IMR-90 (cell line): ENCODE data around the gene SOX4. TPM values are rescaled to one million over a fixed set of nuclear protein-coding genes. Genes with fewer than 3 reads are reported as not detected.

ENCODE experiments used
- ATAC-seq: fragments of 200-7000 bp; cut with Tn5 transposase; 2 replicates; pipeline ENCODE4 v1.9.1; 2020; ENCODE audit warnings: low read depth, mild to moderate bottlenecking, moderate library complexity
- BruUV-seq: library from RNA; stranded (reverse); fragments of 400-500 nt; replicated peaks from 2 replicates; lab custom pipeline; 2021; lab: Mats Ljungman, UMichigan
- CTCF ChIA-PET: fragments of 300-600 bp; formaldehyde crosslinking; extraction: SDS; loops from one replicate; lab custom pipeline; 2021; ENCODE audit warnings: antibody characterized with exemption; lab: Yijun Ruan, JAX
- POLR2A ChIA-PET: fragments of 300-600 bp; sonication (Branson Sonifier 250); formaldehyde crosslinking; loops from one replicate; lab custom pipeline; 2022; ENCODE audit warnings: antibody characterized with exemption; ENCODE audit not compliant: unreplicated experiment; lab: Charles Lee
- DNase-seq: peaks from one replicate; pipeline ENCODE4 v3.0.0; 2013
- H2AFZ ChIP-seq: replicated peaks from 2 replicates; pipeline ENCODE3; 2013; ENCODE audit warnings: low read length, mild to moderate bottlenecking; ENCODE audit not compliant: poor library complexity
- H2AK5ac ChIP-seq: 2 replicates; pipeline ENCODE4 v1.6.1; 2013; ENCODE audit warnings: low read depth, low read length, inconsistent platforms
- H2AK9ac ChIP-seq: replicated peaks from 2 replicates; pipeline ENCODE3; 2013; ENCODE audit warnings: mild to moderate bottlenecking, low read depth, low read length, moderate library complexity; ENCODE audit not compliant: poor library complexity
- H2BK120ac ChIP-seq: 2 replicates; pipeline ENCODE4 v1.6.1; 2013; ENCODE audit warnings: low read depth, low read length, inconsistent platforms
- H2BK15ac ChIP-seq: 3 replicates; pipeline ENCODE4 v1.6.1; 2013; ENCODE audit warnings: low read depth, low read length, inconsistent platforms
- H2BK20ac ChIP-seq: 2 replicates; pipeline ENCODE4 v1.6.1; 2013; ENCODE audit warnings: low read depth, mild to moderate bottlenecking, inconsistent platforms, low read length, moderate library complexity
- H2BK5ac ChIP-seq: 2 replicates; pipeline ENCODE4 v1.6.1; 2013; ENCODE audit warnings: mild to moderate bottlenecking, low read depth, low read length, inconsistent platforms; ENCODE audit not compliant: poor library complexity, severe bottlenecking
- H3K14ac ChIP-seq: replicated peaks from 2 replicates; pipeline ENCODE4 v1.6.1; 2013; ENCODE audit warnings: low read depth, low read length, inconsistent platforms
- H3K18ac ChIP-seq: 2 replicates; pipeline ENCODE4 v1.6.1; 2013; ENCODE audit warnings: low read depth, low read length, control low read depth
- H3K23ac ChIP-seq: 2 replicates; pipeline ENCODE4 v1.6.1; 2013; ENCODE audit warnings: low read depth, low read length, inconsistent platforms
- H3K27ac ChIP-seq: 2 replicates; pipeline ENCODE4 v1.5.1; 2013; ENCODE audit warnings: mild to moderate bottlenecking, control low read depth, low read length; ENCODE audit not compliant: insufficient read depth
- H3K27me3 ChIP-seq: 2 replicates; pipeline ENCODE4 v1.6.1; 2013; ENCODE audit warnings: low read length; ENCODE audit not compliant: control insufficient read depth, insufficient read depth
- H3K36me3 ChIP-seq: 2 replicates; pipeline ENCODE4 v1.6.1; 2013; ENCODE audit warnings: low read length, mixed read lengths; ENCODE audit not compliant: control insufficient read depth, insufficient read depth
- H3K4ac ChIP-seq: 2 replicates; pipeline ENCODE4 v1.6.1; 2013; ENCODE audit warnings: low read depth, low read length, inconsistent platforms
- H3K4me1 ChIP-seq: 2 replicates; pipeline ENCODE4 v1.6.1; 2013; ENCODE audit warnings: low read length, mixed read lengths; ENCODE audit not compliant: control insufficient read depth, insufficient read depth
- H3K4me2 ChIP-seq: 2 replicates; pipeline ENCODE4 v1.6.1; 2013; ENCODE audit warnings: low read depth, mild to moderate bottlenecking, control low read depth, low read length, moderate library complexity
- H3K4me3 ChIP-seq: 2 replicates; pipeline ENCODE4 v1.5.1; 2013; ENCODE audit warnings: low read depth, mild to moderate bottlenecking, control low read depth, low read length, moderate library complexity; ENCODE audit not compliant: insufficient read depth
- H3K56ac ChIP-seq: 2 replicates; pipeline ENCODE4 v1.6.1; 2013; ENCODE audit warnings: low read length, inconsistent platforms; ENCODE audit not compliant: insufficient read depth; ENCODE audit errors: extremely low read depth
- H3K79me1 ChIP-seq, 2 experiments: 2 replicates each; pipeline ENCODE4 v1.6.1; 2013; ENCODE audit warnings: low read length in 2 of 2, inconsistent platforms in 1 of 2, low read depth in 1 of 2
- H3K9ac ChIP-seq: 2 replicates; pipeline ENCODE4 v1.6.1; 2013; ENCODE audit warnings: low read depth, low read length, control low read depth
- H3K9me1 ChIP-seq: 2 replicates; pipeline ENCODE4 v1.6.1; 2013; ENCODE audit warnings: low read length, inconsistent platforms; ENCODE audit not compliant: insufficient read depth
- H3K9me3 ChIP-seq: 2 replicates; pipeline ENCODE4 v1.6.1; 2013; ENCODE audit warnings: low read length; ENCODE audit not compliant: control insufficient read depth, insufficient read depth
- H4K20me1 ChIP-seq: 2 replicates; pipeline ENCODE4 v1.6.1; 2013; ENCODE audit warnings: low read length, inconsistent platforms; ENCODE audit not compliant: insufficient read depth
- H4K5ac ChIP-seq: 2 replicates; pipeline ENCODE4 v1.6.1; 2013; ENCODE audit warnings: mild to moderate bottlenecking, low read depth, low read length, control low read depth
- H4K8ac ChIP-seq, 2 experiments: 2 replicates each; pipeline ENCODE4 v1.6.1; 2013; ENCODE audit warnings: low read depth in 2 of 2, low read length in 2 of 2, control low read depth in 1 of 2, inconsistent platforms in 1 of 2
- H4K91ac ChIP-seq: 2 replicates; pipeline ENCODE4 v1.6.1; 2013; ENCODE audit warnings: low read depth, low read length, inconsistent platforms; ENCODE audit not compliant: insufficient read depth
- CTCF ChIP-seq: conservative IDR thresholded peaks from 2 replicates; pipeline ENCODE4 v1.5.1; 2012; ENCODE audit warnings: mild to moderate bottlenecking, low read depth, low read length, improper control_type of control experiment
- MAFK ChIP-seq: IDR thresholded peaks from 2 replicates; pipeline ENCODE4 v1.6.1; 2012; ENCODE audit warnings: low read depth, low read length, improper control_type of control experiment
- WGBS, 2 experiments: methylation state at CpG; one replicate each; pipeline versions ENCODE4 v1.1.5 to v1.1.7; 2013; ENCODE audit warnings: missing lambda C conversion rate in 2 of 2; ENCODE audit not compliant: insufficient read length in 1 of 2; ENCODE audit errors: extremely low coverage in 2 of 2; 5-methylcytosine and 5-hydroxymethylcytosine counted together
- dilution Hi-C: fragments of 300-500 bp; cut with HindIII; formaldehyde crosslinking; loops from one replicate; pipeline ENCODE4 v1.14.3; 2018; ENCODE audit warnings: low sequenced_read_pairs; ENCODE audit not compliant: unreplicated experiment
- in situ Hi-C: fragments of 300-500 bp; cut with MboI; formaldehyde crosslinking; loops from 3 replicates; pipeline ENCODE4 v1.14.3; 2019; ENCODE audit warnings: low sequenced_read_pairs, inconsistent platforms, mixed read lengths
- intact Hi-C: fragments of 100-400 bp; cut with micrococcal nuclease; formaldehyde crosslinking; loops from 2 replicates; pipeline ENCODE4 v1.10.0; 2022
- polyA plus RNA-seq, 3 experiments: library from polyadenylated mRNA; depleted of rRNA; stranded (reverse); fragments of >200 nt; gene quantifications; 2 replicates each; pipeline ENCODE4 v1.2.3, GENCODE V29; 2012; ENCODE audit warnings: low replicate concordance in 1 of 3
- total RNA-seq: library from RNA; depleted of rRNA; stranded (reverse); fragments of >200 nt; gene quantifications from 2 replicates; pipeline ENCODE4 v1.2.3, GENCODE V29; 2012

The SOX4 gene
- total and polyA plus RNA-seq, 2 of the 4 experiments (the other 2 are of a cell fraction), result 4.7 to 4.8 TPM

DNA sequence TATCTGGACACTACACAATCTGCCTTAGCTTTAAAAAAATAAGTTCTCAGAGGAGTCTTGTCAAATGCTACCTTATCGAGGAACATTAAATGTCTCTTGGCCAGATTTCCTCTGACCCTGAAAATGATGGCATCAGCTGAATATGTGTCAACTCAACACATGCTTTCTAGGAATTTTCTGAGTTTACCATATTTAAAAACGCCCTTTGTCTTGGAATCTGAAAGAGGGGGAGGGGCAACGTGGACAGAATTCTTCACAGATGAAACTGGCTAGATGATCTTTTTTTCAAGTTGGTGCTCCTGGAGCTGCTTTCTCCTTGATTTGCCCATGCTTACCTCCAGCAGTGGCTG lies 5.1 kb downstream of the SOX4 start:
- Histone ChIP-seq H2AK9ac (no peak overlapping the region), H2AFZ (no peak overlapping the region), H3K4me3 (peak overlapping the region; percentile 85), H3K79me1 (peaks cover 9 to 19% of the 10 kb centered on the region in 2 experiments; a peak in 3 of 4 replicates), H3K4me1 (peaks cover 4% of the 10 kb centered on the region), H2BK5ac (no peak overlapping the region), H3K36me3 (peaks cover 25% of the 10 kb centered on the region), H3K9me3 (no peaks in the 10 kb centered on the region), H3K18ac (0 out of 2 replicates have a peak overlapping the region, but pooled peaks have one; percentile 10), H3K27ac (no peak overlapping the region), H3K9ac (peak overlapping the region; percentile 84; the same call in 1 of the 2 replicates), H3K14ac (no peak overlapping the region; the same call in 1 of the 2 replicates), H4K20me1 (peaks cover 31% of the 10 kb centered on the region), H2AK5ac (no peak overlapping the region), H3K4me2 (peak overlapping the region; percentile 88), H4K8ac (no peak overlapping the region), H2BK20ac (no peak overlapping the region), H3K4ac (no peak overlapping the region), H2BK15ac (no peak overlapping the region), H4K91ac (no peak overlapping the region), H2BK120ac (no peak overlapping the region), H3K9me1 (peaks cover 3% of the 10 kb centered on the region; the same call in 1 of the 2 replicates), H3K23ac (peak overlapping the region; percentile 2; the same call in 1 of the 2 replicates), H3K27me3 (no peaks in the 10 kb centered on the region), H4K5ac (no peak overlapping the region), H3K56ac (no peak overlapping the region)
- no CpG with 5 or more reads among the region's 3 CpGs for WGBS, 2 experiments
- in situ Hi-C loops, result loop anchor here (10.0 kb wide), 1 partner anchor 546 kb away; no protein-coding TSS in a partner anchor
- dilution Hi-C loops, result no loop called here
- ChIA-PET POLR2A (no interaction called here), CTCF (no interaction called here)
- no peak for ATAC-seq
- TF ChIP-seq MAFK, result peak; percentile 26; the same call in 1 of the 2 replicates
- TF ChIP-seq CTCF, result no peak
- no TSS peak for BruUV-seq
- no peak for DNase-seq
- intact Hi-C loops, result loop anchor here (5.0 to 10.0 kb wide), 8 partner anchors 144 to 649 kb away; no protein-coding TSS in a partner anchor
